Mesenteric fat pad (tissue), 1 donor: ENCODE measurements around the gene AKAP13. TPM values are rescaled to one million over a fixed set of nuclear protein-coding genes. Genes with fewer than 3 reads are reported as not detected.
"Not testable (repeated sequence)": the region's sequence is repeated elsewhere in the genome, so short reads cannot be mapped to it uniquely, and the experiment has no call there.

Source experiments
- DNase-seq: peaks from one replicate; pipeline ENCODE4 v3.0.0-alpha.2; 2020; ENCODE audit warnings: low spot score
- total RNA-seq: library from RNA; stranded (reverse); fragmentation: NEBNext Ultra II Directional; extraction: Animal tissue kit (Norgen Biotek cat#: 25700); gene quantifications from one replicate; pipeline ENCODE4 v1.2.1, GENCODE V29; 2021
- donor health status: DM: yes; HTN: yes; CAD: no.

The AKAP13 gene
- total RNA-seq, 1 donor from 2014 or later = 159 TPM

DNA sequence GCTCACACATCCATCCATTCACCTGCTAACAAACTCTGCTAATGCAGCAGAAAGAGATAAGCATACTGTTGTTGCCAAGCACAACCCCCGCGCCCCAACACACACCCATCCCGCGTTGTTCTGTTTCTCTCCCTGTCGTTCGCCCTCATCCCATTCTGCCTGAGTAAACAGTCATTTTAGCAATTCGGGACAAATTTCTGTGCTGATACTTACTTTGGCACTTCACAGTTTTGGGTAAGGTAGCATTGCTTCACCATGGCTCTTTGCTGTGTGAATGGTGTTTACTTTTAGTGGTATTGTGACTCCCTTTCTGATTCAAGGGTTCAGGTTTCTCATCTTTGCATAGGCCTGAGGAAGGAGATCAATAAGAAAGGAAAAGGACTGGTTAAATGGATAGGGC, 149.7 kb downstream of the AKAP13 start:
- DNase-seq = no peak

DNA sequence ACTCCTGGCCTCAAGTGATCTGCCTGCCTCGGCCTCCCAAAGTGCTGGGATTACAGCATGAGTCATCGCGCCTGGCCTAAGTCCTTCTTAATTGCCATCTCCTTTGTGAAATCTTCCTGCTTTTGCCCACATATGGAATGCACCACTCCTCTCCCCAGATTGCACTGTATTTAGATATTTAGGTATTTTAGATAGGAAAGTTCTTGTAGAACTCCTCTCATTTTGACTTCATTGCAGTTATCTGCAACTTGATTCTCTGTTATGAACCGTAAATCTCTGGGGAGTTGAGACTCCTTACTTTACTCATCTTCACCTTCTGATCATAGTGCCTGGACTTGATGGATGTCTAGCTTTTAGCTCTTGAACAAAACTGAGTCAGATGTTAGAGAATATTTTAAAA, 150.7 kb downstream of the AKAP13 start:
- no peak for DNase-seq

DNA sequence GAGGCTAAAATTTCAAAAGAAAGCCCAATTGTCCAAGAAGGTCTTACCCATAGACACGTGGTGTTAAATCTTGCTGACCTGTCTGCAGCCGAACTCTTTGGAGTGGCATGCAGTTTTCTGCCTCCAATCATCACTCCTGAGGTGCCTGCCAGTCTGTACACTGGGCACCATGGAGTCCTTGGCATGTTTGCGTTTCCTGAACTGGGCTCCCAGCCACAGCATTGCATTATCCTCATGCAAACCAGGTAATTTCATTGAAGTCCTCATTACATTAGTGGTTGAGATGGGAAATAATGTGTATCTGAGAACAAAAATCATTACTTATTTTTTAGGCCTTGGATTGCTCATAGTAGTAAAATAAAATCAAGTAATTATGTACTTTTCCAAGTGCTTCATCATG, 152.3 kb downstream of the AKAP13 start:
- no peak for DNase-seq

DNA sequence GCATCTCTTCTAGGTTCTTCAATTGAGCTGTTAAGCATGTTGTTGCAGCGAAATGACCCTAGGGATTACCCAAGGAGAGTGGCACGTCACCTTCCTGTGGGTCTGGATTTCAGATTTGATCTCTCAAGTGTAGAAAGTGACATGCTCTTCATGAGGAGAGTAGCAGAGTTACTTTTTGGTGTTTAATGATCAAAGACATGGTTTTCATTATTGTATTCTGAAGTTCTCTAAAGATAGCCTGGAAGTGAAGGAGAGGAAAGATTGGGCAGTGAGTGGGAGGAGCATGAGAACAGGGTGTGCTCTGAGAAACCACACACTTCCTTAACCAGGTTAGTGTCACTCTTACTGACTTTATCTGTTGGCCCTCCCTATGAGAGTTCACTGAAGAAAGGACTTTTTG, 153.6 kb downstream of the AKAP13 start:
- DNase-seq = no peak

DNA sequence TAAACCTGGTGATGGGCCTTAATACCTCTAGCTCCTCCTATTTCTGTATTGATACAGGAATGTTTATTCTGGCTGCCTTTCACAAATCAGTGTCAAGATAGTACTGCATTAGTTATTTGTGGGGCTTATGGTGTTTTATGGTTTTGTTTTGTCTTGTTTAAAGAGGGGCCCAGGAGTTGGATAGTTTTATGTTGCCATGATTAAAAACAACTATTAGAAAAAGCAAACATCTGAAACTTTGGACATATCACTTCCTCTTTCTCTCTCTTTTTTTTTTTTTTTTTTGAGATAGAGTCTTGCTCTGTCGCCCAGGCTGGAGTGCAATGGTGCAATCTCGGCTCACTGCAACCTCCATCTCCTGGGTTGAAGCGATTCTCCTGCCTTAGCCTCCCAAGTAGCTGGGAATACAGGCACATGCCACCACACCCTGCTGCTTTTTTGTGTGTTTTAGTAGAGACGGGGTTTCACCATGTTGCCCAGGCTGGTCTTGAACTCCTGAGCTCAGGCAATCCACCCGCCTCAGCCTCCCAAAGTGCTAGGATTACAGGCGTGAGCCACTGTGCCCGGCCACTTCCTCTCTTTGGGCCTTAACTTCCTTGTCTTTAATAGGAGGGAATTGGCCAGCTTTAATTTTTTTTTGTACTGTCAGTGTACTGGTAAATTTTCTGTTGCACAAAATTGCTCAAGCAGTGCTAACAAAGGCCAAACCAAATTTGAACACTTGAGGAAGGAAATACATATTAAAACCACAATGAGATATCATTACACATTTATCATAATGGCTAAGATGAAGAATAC, 155.3 kb downstream of the AKAP13 start:
- not testable (repeated sequence) for DNase-seq

DNA sequence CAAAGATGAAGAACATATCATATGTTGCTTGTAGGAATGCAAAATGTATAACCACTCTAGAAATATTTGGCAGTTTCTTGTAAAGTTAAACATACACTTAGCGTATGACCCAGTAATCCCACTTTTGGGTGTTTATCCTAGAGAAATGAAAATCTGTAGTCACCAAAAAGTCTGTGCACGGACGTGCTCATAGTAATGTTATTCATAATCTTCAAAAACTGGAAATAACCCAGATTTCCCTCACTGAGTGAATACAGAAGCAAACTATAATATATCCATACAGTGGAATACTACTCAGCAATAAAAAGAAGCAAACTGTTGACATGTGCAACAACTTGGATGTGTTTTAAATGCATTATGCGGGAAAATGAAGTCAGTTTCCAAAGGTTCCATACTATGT, 155.9 kb downstream of the AKAP13 start:
- DNase-seq = no peak

DNA sequence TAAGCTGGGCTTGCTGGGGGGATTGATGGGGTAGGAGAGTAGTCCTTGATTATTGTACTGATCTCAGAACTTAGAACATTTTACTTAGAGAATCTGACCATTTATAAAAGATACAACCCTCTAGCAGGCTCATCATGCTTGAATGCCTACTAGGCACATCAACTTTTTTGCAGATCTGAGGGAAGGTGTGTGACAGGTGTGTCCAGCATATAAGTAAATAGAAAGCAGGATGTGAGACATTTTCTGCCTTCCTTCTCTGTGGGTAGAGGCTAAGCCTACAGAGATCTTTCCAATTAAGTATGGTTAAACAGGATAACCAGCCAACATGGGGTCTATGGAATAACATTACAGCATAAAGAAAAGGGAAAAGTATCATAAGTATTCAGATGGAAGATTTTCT, 159.1 kb downstream of the AKAP13 start:
- no peak for DNase-seq

DNA sequence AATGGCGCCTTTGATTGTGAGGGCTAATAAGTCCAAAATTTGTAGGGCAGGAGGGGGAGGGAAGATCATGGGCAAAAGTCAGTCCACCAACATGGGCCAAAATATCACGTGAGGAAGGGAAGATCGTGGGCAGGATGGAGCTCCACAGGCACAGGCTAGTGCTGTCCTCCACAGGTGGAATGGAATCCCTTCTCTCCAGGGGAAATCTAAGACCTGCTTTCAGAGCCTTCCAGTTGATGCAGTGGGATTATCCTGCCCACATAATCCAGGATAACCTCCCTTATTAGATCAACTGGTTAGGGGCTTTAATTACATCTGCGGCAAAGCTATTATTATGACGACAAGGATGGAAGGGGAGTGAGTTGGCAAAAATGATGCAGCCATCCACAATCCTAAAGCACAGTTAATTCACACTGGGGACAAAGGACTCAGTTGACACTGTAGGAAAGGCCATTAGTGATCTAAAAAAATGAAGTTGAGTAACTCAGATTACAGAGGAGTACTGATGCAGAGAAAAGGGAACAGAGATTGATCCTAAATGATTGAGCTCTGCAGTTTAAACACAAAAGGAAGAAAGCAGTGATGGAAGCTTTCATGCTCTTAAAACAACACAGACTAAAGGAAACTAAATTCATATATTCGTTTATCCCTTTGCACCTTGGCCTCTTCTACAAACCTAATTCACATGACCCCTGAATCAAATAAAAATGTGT, 159.8 kb downstream of the AKAP13 start:
- no peak for DNase-seq

DNA sequence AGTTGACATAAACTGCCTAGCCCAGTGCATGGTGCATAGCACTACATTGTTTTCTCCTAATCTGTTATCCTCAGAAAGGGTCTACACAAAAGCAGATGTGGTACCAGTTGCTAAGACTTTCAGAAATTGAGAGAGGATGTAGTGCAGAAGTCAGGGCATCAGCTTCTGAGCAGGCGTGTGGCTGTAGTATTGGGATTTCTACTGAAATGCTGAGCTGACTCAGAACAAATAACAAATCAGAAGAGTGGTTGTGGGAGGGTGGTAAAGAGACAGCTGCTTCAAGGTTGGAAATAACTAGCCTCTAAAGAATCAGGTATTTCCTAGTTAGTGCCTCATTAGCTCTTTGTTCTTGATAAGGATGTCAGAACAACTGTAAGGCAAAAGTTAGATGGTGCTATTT, 161.3 kb downstream of the AKAP13 start:
- DNase-seq = no peak

DNA sequence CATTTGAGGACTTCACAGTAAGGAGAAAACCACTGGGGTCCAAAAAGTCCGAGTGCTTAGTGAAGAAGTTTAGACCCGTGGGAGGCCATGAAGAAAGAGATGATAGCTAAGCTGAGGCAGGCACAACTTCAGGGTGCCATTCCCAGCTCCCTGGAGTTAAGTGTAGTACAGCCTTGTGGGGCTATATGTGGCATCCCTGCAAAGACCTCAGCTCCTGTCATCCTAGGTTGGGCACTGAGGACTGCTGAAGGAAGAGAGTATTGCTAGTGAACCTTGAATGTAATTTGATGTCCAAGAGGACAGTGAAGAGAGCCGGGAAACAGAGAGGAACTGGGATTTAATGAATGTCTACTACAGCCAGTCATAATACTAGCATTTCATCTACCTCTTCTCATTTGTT, 162.1 kb downstream of the AKAP13 start:
- DNase-seq = no peak

DNA sequence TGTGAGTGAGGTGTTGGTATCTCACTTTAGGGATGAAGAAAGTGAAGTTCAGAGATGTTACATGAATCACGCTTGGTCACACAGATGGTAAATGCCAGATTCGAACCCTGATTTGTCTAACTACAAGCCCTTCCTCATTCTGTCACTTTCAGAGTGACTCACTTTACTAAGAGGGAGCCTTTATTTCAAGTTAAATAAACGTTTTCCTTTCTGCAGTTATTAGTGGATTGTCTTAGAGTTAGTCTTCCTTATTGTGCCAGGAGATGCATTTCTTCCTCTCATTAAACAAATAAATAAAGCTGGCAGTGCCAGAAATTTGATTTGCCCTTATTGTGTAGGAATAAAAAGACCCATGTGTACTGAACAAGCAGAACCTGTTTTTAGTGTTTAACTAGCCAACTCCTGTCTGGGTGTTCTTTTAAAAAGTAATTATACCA, 162.5 kb downstream of the AKAP13 start:
- DNase-seq = no peak

DNA sequence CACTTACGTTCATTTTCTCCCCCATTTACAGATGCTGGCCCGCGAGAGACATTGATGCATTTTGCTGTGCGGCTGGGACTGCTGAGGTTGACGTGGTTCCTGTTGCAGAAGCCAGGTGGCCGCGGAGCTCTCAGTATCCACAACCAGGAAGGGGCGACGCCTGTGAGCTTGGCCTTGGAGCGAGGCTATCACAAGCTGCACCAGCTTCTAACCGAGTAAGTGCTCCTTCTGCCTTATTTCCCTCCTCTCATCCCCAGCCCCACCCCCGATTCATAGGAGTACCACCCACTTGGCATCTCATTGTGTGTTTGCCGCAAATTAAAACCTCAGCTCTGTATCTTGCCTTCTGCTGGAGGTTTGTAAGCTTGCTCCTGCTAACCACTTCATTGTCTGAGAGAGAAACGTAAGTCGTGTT, 163.3 kb downstream of the AKAP13 start:
- DNase-seq = no peak

DNA sequence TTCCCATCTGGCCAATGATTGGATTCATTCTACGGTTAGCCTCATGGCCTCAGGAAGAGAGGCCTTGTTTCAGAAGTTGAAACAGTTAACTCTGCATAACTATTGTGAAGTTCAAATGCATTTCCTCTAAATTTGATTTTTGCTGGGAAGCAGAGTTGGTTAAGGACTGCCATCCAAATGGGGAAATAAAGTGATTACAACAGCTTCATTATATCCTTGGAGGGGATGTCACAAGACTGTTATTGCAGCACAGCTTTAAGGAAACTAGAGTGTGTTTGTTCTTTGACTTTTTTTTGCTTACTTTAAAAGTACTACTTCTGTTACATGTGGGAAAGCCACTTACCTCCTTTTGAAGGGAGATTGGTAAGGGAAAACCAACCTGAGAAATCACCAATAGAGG, 164.8 kb downstream of the AKAP13 start:
- DNase-seq = no peak

DNA sequence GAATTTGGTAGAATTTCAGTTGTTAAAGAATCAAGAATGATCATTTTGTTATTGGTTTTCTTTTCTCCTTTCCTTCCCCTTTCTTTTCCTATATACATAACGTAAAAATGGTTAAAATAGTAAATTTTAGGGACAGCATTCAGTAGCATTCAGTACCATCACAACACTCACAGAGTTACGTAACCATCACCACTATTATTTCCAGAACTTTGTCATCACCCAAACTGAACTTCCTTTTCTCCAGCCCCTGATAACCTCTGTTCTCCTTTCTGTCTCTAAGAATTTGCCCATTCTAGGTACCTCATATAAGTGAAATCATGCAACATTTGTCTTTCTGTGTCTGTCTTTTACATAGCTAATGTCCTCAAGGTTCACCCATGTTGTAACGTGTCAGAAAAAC, 165.3 kb downstream of the AKAP13 start:
- no peak for DNase-seq

DNA sequence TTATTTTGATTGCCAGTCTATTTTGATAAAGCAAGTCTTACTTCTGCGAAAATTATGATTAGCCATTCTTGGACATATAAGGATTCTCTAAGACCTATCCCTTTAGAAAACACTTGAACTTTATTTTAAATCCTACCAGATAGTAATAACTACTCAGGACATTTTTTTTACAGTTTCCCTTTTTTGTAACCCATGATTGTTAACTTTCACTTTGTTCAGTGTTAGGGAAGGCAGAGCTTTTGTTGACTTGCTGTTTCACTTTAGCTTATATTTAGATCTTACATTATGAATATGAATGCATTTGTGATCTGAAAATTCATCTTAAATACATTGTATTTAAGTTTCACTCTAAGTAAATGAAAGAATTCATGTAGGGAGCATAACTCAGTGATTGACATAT, 167.0 kb downstream of the AKAP13 start:
- DNase-seq = no peak

DNA sequence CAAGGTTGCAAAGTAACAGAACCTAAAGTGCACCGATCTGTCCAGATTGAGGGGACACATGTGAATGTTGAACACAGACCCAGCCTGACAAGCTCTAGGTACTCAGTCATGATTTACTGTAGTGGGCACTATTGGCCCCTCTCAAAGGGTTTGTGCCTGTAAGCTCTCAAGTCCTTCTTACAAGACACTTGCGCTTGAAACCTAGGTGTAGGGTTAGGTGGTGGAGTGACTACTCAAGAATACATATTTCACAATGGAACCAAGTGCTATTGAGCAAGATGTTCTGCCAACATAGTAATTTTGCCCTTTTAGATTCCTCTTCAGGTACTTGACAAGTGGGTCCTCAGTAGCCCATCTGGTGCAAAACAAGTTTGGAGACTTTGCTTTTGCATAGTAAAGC, 169.9 kb downstream of the AKAP13 start:
- no peak for DNase-seq

DNA sequence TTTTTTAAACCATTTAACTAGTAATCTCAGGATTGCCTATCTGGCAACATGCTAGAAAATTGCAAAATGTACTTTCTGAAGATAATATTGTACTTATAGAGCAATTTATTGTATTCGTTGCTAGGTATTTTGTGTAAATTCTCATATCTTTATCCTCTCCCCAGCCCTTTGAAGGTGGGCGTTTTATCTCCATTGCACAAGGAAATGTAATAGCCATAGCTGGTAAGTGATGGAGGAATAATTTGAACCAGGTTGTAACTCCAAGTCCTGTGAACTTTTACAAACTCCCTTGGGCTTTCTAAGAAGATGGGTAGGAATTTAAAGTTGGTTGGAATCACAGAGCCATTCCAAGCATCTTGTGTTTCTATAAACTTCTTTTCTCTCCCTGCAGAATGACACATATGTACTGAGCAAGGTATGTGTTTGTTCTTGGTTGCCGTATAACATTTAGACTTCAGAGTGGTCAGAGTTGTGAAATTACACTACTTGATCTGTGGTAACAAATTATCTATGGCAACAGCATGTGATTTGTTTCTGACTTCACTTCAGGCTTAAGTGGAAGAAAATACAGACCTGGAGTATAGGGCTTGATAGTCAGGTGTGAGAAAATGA, 170.9 kb downstream of the AKAP13 start:
- no peak for DNase-seq

DNA sequence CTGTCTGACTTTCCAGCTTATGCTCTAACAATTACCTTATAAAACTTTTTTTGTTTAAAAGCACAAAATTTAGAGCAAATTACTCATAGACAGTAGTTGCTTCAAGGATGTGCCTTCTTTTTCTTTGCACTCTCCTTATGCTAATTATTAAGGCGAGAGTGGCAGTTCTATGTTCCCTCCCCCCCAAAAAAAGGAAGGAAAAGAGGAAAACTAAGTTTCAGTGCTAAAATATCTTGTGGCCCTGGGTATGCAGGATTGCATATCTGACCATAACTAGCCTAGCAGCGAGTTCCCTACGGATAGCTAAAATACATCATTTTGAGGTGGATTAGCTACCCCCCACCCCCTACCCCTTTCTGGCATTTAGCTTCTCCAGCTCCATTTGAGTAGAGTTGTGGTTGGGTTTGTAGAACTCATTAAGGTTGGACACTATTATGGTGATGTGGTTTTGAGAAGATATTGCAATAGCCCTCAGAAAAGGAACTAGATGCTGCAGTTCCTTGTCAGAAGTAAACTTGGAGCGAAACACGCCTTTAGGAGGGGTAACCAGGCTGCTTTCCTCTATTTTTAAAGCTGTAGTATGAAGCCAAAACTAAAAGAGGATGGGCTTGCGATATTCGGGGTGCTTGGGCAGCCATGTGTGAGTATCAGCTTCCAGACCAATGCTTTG, 174.6 kb downstream of the AKAP13 start:
- no peak for DNase-seq

DNA sequence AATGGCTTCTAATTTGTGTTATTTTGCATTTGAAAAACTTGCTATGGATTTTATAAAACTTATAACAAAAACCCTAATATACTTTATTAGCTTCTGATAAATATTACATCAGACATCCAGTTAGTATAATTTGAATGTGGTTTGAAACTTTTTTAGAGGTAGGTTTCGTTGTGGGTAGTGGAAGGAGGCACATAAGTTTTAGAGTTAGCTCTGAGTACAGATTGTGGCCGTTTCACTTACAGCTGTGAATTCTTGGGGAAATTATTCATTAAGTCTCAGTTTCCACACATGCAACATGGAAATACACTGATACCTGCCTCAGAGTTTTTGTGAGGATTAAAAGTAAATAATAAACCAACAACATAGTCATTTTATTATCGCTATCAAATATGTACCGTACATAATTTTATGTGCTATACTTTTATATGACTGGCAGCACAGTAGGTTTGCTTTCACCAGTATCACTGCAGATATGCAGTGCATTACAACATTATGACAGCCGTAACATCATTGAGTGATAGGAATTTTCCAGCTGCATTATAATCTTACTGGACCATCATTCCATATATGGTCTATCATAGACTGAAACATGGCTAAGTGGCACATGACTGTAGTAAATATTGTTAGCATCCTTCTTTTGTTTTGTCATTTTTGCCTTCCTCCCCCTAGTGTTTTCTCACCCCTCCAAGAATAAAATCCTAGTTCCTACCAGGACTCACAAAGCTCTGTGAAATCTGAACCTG, 175.6 kb downstream of the AKAP13 start:
- DNase-seq = no peak

DNA sequence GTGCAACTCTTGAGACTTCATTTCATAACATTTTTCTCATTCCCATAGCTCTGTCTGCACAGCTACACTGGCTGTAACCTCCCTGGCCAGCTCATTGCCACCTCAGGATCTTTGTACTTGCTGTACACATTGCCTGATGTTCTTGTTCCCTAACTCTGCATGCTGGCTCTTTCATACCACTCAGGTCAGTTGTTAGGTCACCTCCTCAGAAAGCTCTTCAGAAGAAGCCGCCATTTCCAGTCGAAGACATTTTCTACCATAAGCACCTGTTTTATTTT, 176.2 kb downstream of the AKAP13 start:
- no peak for DNase-seq

DNA sequence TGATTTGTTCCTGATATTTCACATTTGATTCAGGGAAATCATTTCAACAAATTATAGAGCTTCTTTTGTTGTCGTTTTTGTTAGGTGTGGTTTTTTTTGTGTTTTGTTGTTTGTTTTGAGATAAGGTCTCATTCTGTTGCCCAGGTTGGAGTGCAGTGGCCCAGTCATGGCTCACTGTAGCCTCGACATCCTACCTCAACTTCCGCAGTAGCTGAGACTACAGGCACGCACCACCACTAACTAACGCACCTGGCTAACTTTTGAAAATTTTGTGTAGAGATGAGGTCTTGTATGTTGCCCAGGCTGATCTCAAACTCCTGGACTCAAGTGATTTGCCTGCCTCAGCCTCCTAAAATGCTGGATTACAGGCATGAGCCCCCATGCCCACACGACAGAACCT, 177.0 kb downstream of the AKAP13 start:
- DNase-seq = no peak
